ENCODE data around the gene WNK4.
"Not testable (repeated sequence)": the region's sequence is repeated elsewhere in the genome, so short reads cannot be mapped to it uniquely, and the experiment has no call there.

WNK4 gene

DNA sequence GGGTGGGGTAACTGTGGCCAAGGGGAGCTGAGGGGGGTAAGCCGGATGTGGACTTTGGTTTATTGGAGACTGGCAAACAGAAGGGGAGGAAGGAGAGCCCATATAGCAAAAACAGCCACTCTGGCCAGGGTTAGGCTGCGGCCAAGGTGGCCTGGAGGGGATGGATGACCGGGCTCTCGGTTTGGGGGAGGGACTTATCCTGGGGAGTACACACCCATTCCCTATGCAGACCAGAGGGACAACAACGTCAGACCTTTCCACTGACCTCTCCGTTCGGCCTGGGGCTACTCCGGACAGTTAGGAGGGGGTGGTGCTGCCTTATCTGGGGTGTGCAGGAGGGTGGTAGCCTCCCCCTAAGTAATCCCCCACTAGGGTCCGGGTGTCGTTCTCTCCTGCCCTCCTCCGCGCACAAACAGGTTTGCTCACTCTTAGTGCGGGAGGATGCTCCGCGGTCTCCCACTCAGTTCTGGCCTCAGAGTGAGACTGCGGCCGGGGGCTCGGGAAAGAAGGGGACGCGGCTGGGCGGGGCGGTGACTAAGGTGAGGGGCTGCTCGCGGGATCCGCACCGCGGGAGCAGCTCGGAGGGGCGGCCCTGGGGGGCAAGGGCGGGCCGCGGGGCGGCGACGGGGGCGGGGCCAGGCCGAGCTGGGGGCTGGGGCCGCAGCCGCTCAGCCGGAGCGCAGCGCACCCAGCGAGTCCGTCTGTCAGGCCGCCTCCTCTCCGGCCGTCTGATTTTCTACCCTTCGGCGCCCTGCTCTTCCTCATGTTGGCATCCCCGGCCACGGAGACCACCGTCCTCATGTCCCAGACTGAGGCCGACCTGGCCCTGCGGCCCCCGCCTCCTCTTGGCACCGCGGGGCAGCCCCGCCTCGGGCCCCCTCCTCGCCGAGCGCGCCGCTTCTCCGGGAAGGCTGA lies at the start of gene WNK4:
Gene WNK4 (plus strand): TSS at position 675 of the 915 bp plus-strand sequence. CDS start 89 bp downstream, at position 764.
- no peak for DNase-seq (ENCODE audit: extremely low read depth, low read depth)

DNA sequence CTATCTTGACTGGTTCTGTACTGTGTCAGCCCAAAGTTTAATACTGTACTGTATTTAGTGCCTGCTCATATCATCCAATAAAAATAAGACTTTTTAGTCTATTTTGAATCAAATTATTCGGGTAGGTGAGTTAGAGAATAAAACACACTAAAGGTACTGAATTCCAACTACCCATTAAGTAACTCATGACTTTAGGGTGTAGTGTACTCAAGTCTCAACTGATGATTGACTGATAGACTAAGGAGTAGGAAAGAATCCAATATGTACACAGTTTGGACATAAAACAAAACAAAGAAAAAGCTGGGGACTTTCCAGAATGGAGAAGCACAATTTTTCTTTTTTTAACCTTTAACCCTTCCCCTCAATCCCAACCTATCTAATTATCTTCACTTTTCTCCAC lies 39.7 kb upstream of the WNK4 start:
- TF ChIP-seq, protein P1, sequence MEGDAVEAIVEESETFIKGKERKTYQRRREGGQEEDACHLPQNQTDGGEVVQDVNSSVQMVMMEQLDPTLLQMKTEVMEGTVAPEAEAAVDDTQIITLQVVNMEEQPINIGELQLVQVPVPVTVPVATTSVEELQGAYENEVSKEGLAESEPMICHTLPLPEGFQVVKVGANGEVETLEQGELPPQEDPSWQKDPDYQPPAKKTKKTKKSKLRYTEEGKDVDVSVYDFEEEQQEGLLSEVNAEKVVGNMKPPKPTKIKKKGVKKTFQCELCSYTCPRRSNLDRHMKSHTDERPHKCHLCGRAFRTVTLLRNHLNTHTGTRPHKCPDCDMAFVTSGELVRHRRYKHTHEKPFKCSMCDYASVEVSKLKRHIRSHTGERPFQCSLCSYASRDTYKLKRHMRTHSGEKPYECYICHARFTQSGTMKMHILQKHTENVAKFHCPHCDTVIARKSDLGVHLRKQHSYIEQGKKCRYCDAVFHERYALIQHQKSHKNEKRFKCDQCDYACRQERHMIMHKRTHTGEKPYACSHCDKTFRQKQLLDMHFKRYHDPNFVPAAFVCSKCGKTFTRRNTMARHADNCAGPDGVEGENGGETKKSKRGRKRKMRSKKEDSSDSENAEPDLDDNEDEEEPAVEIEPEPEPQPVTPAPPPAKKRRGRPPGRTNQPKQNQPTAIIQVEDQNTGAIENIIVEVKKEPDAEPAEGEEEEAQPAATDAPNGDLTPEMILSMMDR (IDR thresholded peaks at IDR 0.05; ENCODE audit: low read depth, low read length), result no peak

More for the DNA sequence above, at the start of gene WNK4:
- TF ChIP-seq, protein P1 (IDR thresholded peaks at IDR 0.05; ENCODE audit: low read depth, low read length), result no peak

DNA sequence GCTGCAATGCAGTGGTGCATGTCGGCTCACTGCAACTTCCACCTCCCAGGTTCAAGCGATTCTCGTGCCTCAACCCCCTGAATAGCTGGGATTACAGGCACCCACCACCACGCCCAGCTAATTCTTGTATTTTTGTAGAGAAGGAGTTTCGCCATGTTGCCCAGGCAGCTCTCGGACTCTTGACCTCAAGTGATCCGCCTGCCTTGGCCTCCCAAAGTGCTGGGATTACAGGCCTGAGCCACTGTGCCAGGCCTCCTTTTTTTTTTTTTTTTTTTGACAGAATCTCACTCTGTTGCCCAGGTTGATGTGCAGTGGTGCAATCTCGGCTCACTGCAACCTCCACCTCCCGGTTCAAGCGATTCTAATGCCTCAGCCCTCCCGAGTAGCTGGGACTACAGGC lies 37.5 kb upstream of the WNK4 start:
- not testable (repeated sequence) for DNase-seq (ENCODE audit: extremely low read depth, low read depth)

More for the DNA sequence above, 39.7 kb upstream of the WNK4 start:
- no peak for DNase-seq (ENCODE audit: extremely low read depth, low read depth)

DNA sequence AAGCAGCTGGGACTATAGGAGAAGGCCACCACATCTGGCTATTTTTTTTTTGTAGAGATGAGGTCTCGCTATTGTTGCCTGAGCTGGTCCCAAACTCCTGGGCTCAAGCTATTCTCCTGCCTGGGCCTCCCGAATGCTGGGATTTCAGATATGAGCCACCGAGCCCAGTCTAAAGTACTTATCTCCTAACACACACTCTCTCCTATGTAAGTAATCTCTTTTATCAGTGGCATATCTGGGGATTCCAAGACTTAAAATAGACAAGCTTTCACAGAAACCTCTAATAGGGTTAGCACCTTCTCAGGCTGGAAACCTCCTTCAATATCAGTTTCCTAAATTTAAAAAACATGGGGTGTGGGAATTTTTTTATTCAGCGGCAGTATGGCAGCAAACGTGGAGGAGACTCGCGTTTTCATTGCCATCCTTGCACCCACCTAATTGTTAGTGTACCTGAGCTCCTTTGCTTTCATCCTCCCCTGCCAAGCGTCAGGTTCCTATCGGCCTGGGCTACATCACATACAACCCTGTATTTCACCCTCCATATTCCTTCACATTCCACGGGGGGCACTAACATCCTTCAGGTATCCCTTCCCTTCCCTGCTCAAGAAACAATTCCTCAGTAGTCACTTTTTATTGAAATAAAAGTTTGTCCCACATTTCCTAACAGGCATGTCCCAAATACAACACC lies 36.7 kb upstream of the WNK4 start:
- DNase-seq (ENCODE audit: extremely low read depth, low read depth), result no peak
- TF ChIP-seq, protein P1 (IDR thresholded peaks at IDR 0.05; ENCODE audit: low read depth, low read length), result no peak; the same call in 1 of the 2 replicates

DNA sequence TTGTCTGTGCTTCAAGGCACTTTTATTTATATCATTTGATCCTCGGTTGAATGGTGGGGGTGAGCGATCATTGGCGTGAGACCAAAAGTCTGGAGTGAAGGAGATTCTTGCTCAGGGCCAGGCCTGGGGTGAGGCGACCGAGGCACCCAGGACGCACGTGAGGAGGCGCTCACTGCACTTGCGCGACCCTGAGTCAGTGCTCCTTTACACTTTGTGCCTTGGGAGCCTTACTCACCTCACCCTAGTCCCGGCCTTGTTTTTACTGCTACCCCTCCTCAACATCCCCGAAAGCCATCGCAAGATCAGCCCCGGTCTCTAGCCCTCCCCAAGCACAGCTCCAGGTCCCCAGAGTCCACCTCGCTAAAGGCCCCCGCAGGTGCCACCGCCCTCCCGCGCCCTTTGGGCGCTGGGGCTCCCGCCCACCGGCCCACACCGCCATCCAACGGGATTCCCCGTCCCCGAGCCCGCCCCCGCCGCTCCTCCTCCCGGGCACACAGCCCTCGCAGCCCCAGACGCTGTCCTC lies 36.1 kb upstream of the WNK4 start:
- DNase-seq (ENCODE audit: extremely low read depth, low read depth), result no peak
- TF ChIP-seq, protein P1 (IDR thresholded peaks at IDR 0.05; ENCODE audit: low read depth, low read length), result no peak

DNA sequence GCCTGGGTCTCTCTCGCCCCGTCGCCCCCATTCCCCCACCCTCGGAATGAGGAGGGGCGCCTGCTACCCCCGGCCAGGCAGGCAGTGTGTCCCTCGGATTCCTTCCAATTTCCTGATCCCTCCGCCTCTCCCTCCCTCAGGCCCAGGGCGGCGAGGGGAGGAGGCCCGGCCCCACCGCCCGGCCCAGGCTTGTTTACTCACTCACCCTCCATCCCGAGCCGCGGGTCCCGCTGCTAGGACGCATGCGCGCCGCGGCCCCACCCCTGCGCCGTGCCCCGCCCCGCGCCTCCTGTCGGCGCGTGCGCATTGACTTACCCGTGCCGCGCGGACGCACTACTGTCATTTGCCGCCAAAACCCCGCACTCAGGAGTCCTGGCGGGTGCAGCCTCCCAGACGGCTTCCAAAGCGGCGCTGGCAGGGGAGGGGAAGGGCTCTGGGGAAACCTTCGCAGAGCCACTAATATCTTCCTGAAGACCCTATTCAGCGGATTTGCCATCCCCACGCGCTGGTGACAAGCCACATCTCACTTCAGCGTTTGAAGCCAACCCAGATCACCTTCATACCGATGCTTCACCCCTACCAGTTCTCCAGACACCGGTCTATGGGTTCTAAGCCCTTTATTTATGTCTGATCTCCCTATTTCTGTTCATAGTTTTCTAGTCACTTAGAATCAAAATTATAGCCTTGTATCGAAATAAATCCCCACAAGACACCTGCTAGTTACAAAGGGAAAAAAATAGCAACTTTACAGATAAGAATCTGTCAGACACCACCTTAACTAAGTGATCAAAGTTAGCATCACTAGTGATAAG lies 35.4 kb upstream of the WNK4 start, which contains the start of gene EZH1:
Gene EZH1 (minus strand): TSS at position 235 of the 812 bp plus-strand sequence. CDS start 16,099 bp downstream, outside the sequence.
- TF ChIP-seq, protein P1 (IDR thresholded peaks at IDR 0.05; ENCODE audit: low read depth, low read length), result no peak
- peak; percentile 76 for DNase-seq (ENCODE audit: extremely low read depth, low read depth)

Measured in AG09319 (cell line).